Measurements from ENCODE around the gene RAB14.

Gene RAB14

GRCh38 chr9:121232251-121232650 is 30.6 kb upstream of the RAB14 start:
- Histone ChIP-seq H4K20me1 (ENCODE audit: insufficient read depth, low read length) (no peaks in the 10 kb centered on the region), H3K79me2 (ENCODE audit: low read length) (no peaks in the 10 kb centered on the region), H3K27ac (ENCODE audit: low read length) (no peak overlapping the region), H3K4me1 (ENCODE audit: low read length) (no peaks in the 10 kb centered on the region), H2AFZ (ENCODE audit: low read depth, low read length) (no peak overlapping the region), H3K9me3 (ENCODE audit: insufficient read depth, low read length) (no peaks in the 10 kb centered on the region), H3K9ac (ENCODE audit: low read length) (no peak overlapping the region), H3K36me3 (replicated peaks; ENCODE audit: low read depth, low read length) (no peaks in the 10 kb centered on the region), H3K27me3 (ENCODE audit: low read depth, low read length) (no peaks in the 10 kb centered on the region), H3K4me2 (ENCODE audit: low read length) (no peak overlapping the region), H3K4me3 (ENCODE audit: low read length) (no peak overlapping the region)
- no peak for TF ChIP-seq CTCF (IDR thresholded peaks at IDR 0.05; ENCODE audit: low read depth, low read length)
- TF ChIP-seq EZH2phosphoT487 (IDR thresholded peaks at IDR 0.05; ENCODE audit: low read depth) = no peak

- H3K27me3 ChIP-seq (ENCODE audit: low read depth, low read length) = no peaks in the 10 kb centered on the region
- TF ChIP-seq CTCF (IDR thresholded peaks at IDR 0.05; ENCODE audit: low read depth, low read length) (no peak), EZH2phosphoT487 (IDR thresholded peaks at IDR 0.05; ENCODE audit: low read depth) (no peak)
- H3K4me1 ChIP-seq (ENCODE audit: low read length) = no peaks in the 10 kb centered on the region
- no peak overlapping the region for H3K4me3 ChIP-seq (ENCODE audit: low read length)
- no peak overlapping the region for H3K27ac ChIP-seq (ENCODE audit: low read length)
- H3K4me2 ChIP-seq (ENCODE audit: low read length) = no peak overlapping the region
- H2AFZ ChIP-seq (ENCODE audit: low read depth, low read length) = no peak overlapping the region
- H3K9me3 ChIP-seq (ENCODE audit: insufficient read depth, low read length) = no peaks in the 10 kb centered on the region
- H3K9ac ChIP-seq (ENCODE audit: low read length) = no peak overlapping the region
- H3K79me2 ChIP-seq (ENCODE audit: low read length) = no peaks in the 10 kb centered on the region
- no peaks in the 10 kb centered on the region for H4K20me1 ChIP-seq (ENCODE audit: insufficient read depth, low read length)
- no peaks in the 10 kb centered on the region for H3K36me3 ChIP-seq (replicated peaks; ENCODE audit: low read depth, low read length)
These were observed 28.6 kb upstream of the RAB14 start for GRCh38 chr9:121230256-121230655.

GRCh38 chr9:121227862-121228261 is 26.2 kb upstream of the RAB14 start:
- no peak overlapping the region for H3K4me2 ChIP-seq (ENCODE audit: low read length)
- no peaks in the 10 kb centered on the region for H3K36me3 ChIP-seq (replicated peaks; ENCODE audit: low read depth, low read length)
- H3K9ac ChIP-seq (ENCODE audit: low read length) = no peak overlapping the region
- H3K79me2 ChIP-seq (ENCODE audit: low read length) = no peaks in the 10 kb centered on the region
- no peaks in the 10 kb centered on the region for H3K4me1 ChIP-seq (ENCODE audit: low read length)
- TF ChIP-seq CTCF (IDR thresholded peaks at IDR 0.05; ENCODE audit: low read depth, low read length) (no peak), EZH2phosphoT487 (IDR thresholded peaks at IDR 0.05; ENCODE audit: low read depth) (no peak)
- H3K9me3 ChIP-seq (ENCODE audit: insufficient read depth, low read length) = no peaks in the 10 kb centered on the region
- H4K20me1 ChIP-seq (ENCODE audit: insufficient read depth, low read length) = no peaks in the 10 kb centered on the region
- no peak overlapping the region for H3K27ac ChIP-seq (ENCODE audit: low read length)
- H2AFZ ChIP-seq (ENCODE audit: low read depth, low read length) = no peak overlapping the region
- no peak overlapping the region for H3K4me3 ChIP-seq (ENCODE audit: low read length)
- H3K27me3 ChIP-seq (ENCODE audit: low read depth, low read length) = no peaks in the 10 kb centered on the region

GRCh38 chr9:121226175-121226574 is 24.5 kb upstream of the RAB14 start:
- Histone ChIP-seq H2AFZ (ENCODE audit: low read depth, low read length) (no peak overlapping the region), H3K4me1 (ENCODE audit: low read length) (no peaks in the 10 kb centered on the region), H3K4me3 (ENCODE audit: low read length) (no peak overlapping the region), H3K36me3 (replicated peaks; ENCODE audit: low read depth, low read length) (no peaks in the 10 kb centered on the region), H3K9me3 (ENCODE audit: insufficient read depth, low read length) (no peaks in the 10 kb centered on the region), H3K9ac (ENCODE audit: low read length) (no peak overlapping the region), H3K79me2 (ENCODE audit: low read length) (no peaks in the 10 kb centered on the region), H4K20me1 (ENCODE audit: insufficient read depth, low read length) (no peaks in the 10 kb centered on the region), H3K27ac (ENCODE audit: low read length) (no peak overlapping the region), H3K27me3 (ENCODE audit: low read depth, low read length) (no peaks in the 10 kb centered on the region), H3K4me2 (ENCODE audit: low read length) (no peak overlapping the region)
- TF ChIP-seq CTCF (IDR thresholded peaks at IDR 0.05; ENCODE audit: low read depth, low read length) (no peak), EZH2phosphoT487 (IDR thresholded peaks at IDR 0.05; ENCODE audit: low read depth) (no peak)

All from OCI-LY3 (cell line).